IMR-90 (cell line): Measurements from ENCODE around the gene NT5M. TPM values are rescaled to one million over a fixed set of nuclear protein-coding genes. Genes with fewer than 3 reads are reported as not detected.

Experiments
- ATAC-seq: fragments of 200-7000 bp; cut with Tn5 transposase; 2 replicates; pipeline ENCODE4 v1.9.1; 2020; ENCODE audit warnings: low read depth, mild to moderate bottlenecking, moderate library complexity
- BruUV-seq: library from RNA; stranded (reverse); fragments of 400-500 nt; replicated peaks from 2 replicates; lab custom pipeline; 2021; lab: Mats Ljungman, UMichigan
- CTCF ChIA-PET: fragments of 300-600 bp; formaldehyde crosslinking; extraction: SDS; loops from one replicate; lab custom pipeline; 2021; ENCODE audit warnings: antibody characterized with exemption; lab: Yijun Ruan, JAX
- POLR2A ChIA-PET: fragments of 300-600 bp; sonication (Branson Sonifier 250); formaldehyde crosslinking; loops from one replicate; lab custom pipeline; 2022; ENCODE audit warnings: antibody characterized with exemption; ENCODE audit not compliant: unreplicated experiment; lab: Charles Lee
- DNase-seq: peaks from one replicate; pipeline ENCODE4 v3.0.0; 2013
- H2AFZ ChIP-seq: replicated peaks from 2 replicates; pipeline ENCODE3; 2013; ENCODE audit warnings: low read length, mild to moderate bottlenecking; ENCODE audit not compliant: poor library complexity
- H2AK5ac ChIP-seq: 2 replicates; pipeline ENCODE4 v1.6.1; 2013; ENCODE audit warnings: low read depth, low read length, inconsistent platforms
- H2AK9ac ChIP-seq: replicated peaks from 2 replicates; pipeline ENCODE3; 2013; ENCODE audit warnings: mild to moderate bottlenecking, low read depth, low read length, moderate library complexity; ENCODE audit not compliant: poor library complexity
- H2BK120ac ChIP-seq: 2 replicates; pipeline ENCODE4 v1.6.1; 2013; ENCODE audit warnings: low read depth, low read length, inconsistent platforms
- H2BK15ac ChIP-seq: 3 replicates; pipeline ENCODE4 v1.6.1; 2013; ENCODE audit warnings: low read depth, low read length, inconsistent platforms
- H2BK20ac ChIP-seq: 2 replicates; pipeline ENCODE4 v1.6.1; 2013; ENCODE audit warnings: low read depth, mild to moderate bottlenecking, inconsistent platforms, low read length, moderate library complexity
- H2BK5ac ChIP-seq: 2 replicates; pipeline ENCODE4 v1.6.1; 2013; ENCODE audit warnings: mild to moderate bottlenecking, low read depth, low read length, inconsistent platforms; ENCODE audit not compliant: poor library complexity, severe bottlenecking
- H3K14ac ChIP-seq: replicated peaks from 2 replicates; pipeline ENCODE4 v1.6.1; 2013; ENCODE audit warnings: low read depth, low read length, inconsistent platforms
- H3K18ac ChIP-seq: 2 replicates; pipeline ENCODE4 v1.6.1; 2013; ENCODE audit warnings: low read depth, low read length, control low read depth
- H3K23ac ChIP-seq: 2 replicates; pipeline ENCODE4 v1.6.1; 2013; ENCODE audit warnings: low read depth, low read length, inconsistent platforms
- H3K27ac ChIP-seq: 2 replicates; pipeline ENCODE4 v1.5.1; 2013; ENCODE audit warnings: mild to moderate bottlenecking, control low read depth, low read length; ENCODE audit not compliant: insufficient read depth
- H3K27me3 ChIP-seq: 2 replicates; pipeline ENCODE4 v1.6.1; 2013; ENCODE audit warnings: low read length; ENCODE audit not compliant: control insufficient read depth, insufficient read depth
- H3K36me3 ChIP-seq: 2 replicates; pipeline ENCODE4 v1.6.1; 2013; ENCODE audit warnings: low read length, mixed read lengths; ENCODE audit not compliant: control insufficient read depth, insufficient read depth
- H3K4ac ChIP-seq: 2 replicates; pipeline ENCODE4 v1.6.1; 2013; ENCODE audit warnings: low read depth, low read length, inconsistent platforms
- H3K4me1 ChIP-seq: 2 replicates; pipeline ENCODE4 v1.6.1; 2013; ENCODE audit warnings: low read length, mixed read lengths; ENCODE audit not compliant: control insufficient read depth, insufficient read depth
- H3K4me2 ChIP-seq: 2 replicates; pipeline ENCODE4 v1.6.1; 2013; ENCODE audit warnings: low read depth, mild to moderate bottlenecking, control low read depth, low read length, moderate library complexity
- H3K4me3 ChIP-seq: 2 replicates; pipeline ENCODE4 v1.5.1; 2013; ENCODE audit warnings: low read depth, mild to moderate bottlenecking, control low read depth, low read length, moderate library complexity; ENCODE audit not compliant: insufficient read depth
- H3K56ac ChIP-seq: 2 replicates; pipeline ENCODE4 v1.6.1; 2013; ENCODE audit warnings: low read length, inconsistent platforms; ENCODE audit not compliant: insufficient read depth; ENCODE audit errors: extremely low read depth
- H3K79me1 ChIP-seq, 2 experiments: 2 replicates each; pipeline ENCODE4 v1.6.1; 2013; ENCODE audit warnings: low read length in 2 of 2, inconsistent platforms in 1 of 2, low read depth in 1 of 2
- H3K9ac ChIP-seq: 2 replicates; pipeline ENCODE4 v1.6.1; 2013; ENCODE audit warnings: low read depth, low read length, control low read depth
- H3K9me1 ChIP-seq: 2 replicates; pipeline ENCODE4 v1.6.1; 2013; ENCODE audit warnings: low read length, inconsistent platforms; ENCODE audit not compliant: insufficient read depth
- H3K9me3 ChIP-seq: 2 replicates; pipeline ENCODE4 v1.6.1; 2013; ENCODE audit warnings: low read length; ENCODE audit not compliant: control insufficient read depth, insufficient read depth
- H4K20me1 ChIP-seq: 2 replicates; pipeline ENCODE4 v1.6.1; 2013; ENCODE audit warnings: low read length, inconsistent platforms; ENCODE audit not compliant: insufficient read depth
- H4K5ac ChIP-seq: 2 replicates; pipeline ENCODE4 v1.6.1; 2013; ENCODE audit warnings: mild to moderate bottlenecking, low read depth, low read length, control low read depth
- H4K8ac ChIP-seq, 2 experiments: 2 replicates each; pipeline ENCODE4 v1.6.1; 2013; ENCODE audit warnings: low read depth in 2 of 2, low read length in 2 of 2, control low read depth in 1 of 2, inconsistent platforms in 1 of 2
- H4K91ac ChIP-seq: 2 replicates; pipeline ENCODE4 v1.6.1; 2013; ENCODE audit warnings: low read depth, low read length, inconsistent platforms; ENCODE audit not compliant: insufficient read depth
- MAFK ChIP-seq: IDR thresholded peaks from 2 replicates; pipeline ENCODE4 v1.6.1; 2012; ENCODE audit warnings: low read depth, low read length, improper control_type of control experiment
- POLR2A ChIP-seq: IDR thresholded peaks from 2 replicates; pipeline ENCODE4 v1.6.1; 2012; ENCODE audit warnings: mild to moderate bottlenecking, low read depth, low read length
- WGBS, 2 experiments: methylation state at CpG; one replicate each; pipeline versions ENCODE4 v1.1.5 to v1.1.7; 2013; ENCODE audit warnings: missing lambda C conversion rate in 2 of 2; ENCODE audit not compliant: insufficient read length in 1 of 2; ENCODE audit errors: extremely low coverage in 2 of 2; 5-methylcytosine and 5-hydroxymethylcytosine counted together
- dilution Hi-C: fragments of 300-500 bp; cut with HindIII; formaldehyde crosslinking; loops from one replicate; pipeline ENCODE4 v1.14.3; 2018; ENCODE audit warnings: low sequenced_read_pairs; ENCODE audit not compliant: unreplicated experiment
- in situ Hi-C: fragments of 300-500 bp; cut with MboI; formaldehyde crosslinking; loops from 3 replicates; pipeline ENCODE4 v1.14.3; 2019; ENCODE audit warnings: low sequenced_read_pairs, inconsistent platforms, mixed read lengths
- intact Hi-C: fragments of 100-400 bp; cut with micrococcal nuclease; formaldehyde crosslinking; loops from 2 replicates; pipeline ENCODE4 v1.10.0; 2022
- polyA plus RNA-seq, 3 experiments: library from polyadenylated mRNA; depleted of rRNA; stranded (reverse); fragments of >200 nt; gene quantifications; 2 replicates each; pipeline ENCODE4 v1.2.3, GENCODE V29; 2012; ENCODE audit warnings: low replicate concordance in 1 of 3
- total RNA-seq: library from RNA; depleted of rRNA; stranded (reverse); fragments of >200 nt; gene quantifications from 2 replicates; pipeline ENCODE4 v1.2.3, GENCODE V29; 2012

Gene NT5M
- total and polyA plus RNA-seq, 2 of the 4 experiments (the other 2 are of a cell fraction), result 0.18 to 0.32 TPM

DNA sequence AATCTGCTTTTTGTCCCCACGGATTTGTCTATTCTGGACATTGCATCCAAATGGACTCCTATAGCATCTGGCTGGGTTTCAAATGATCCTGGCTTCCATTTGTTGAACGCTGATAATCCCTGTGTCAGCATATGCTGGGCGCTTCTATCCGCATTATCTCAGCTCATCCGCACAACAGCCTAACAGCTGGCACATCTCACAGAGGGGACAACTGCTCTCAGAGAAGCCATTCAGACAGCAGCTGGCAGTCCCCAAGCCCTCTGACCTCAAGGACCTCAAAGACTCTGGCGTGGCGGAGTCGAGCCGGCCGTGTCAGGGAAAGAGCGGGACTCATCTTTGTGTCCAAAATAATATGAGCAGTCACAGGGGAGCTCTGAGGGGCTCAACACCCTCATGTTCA, 82.3 kb downstream of the NT5M start:
- Histone ChIP-seq H2AK9ac (no peak overlapping the region), H3K9ac (no peak overlapping the region), H4K8ac (no peak overlapping the region), H2BK5ac (no peak overlapping the region), H3K14ac (no peak overlapping the region), H3K4me2 (no peak overlapping the region), H3K79me1 (no peaks in the 10 kb centered on the region), H3K36me3 (no peaks in the 10 kb centered on the region), H4K91ac (no peak overlapping the region), H3K9me3 (no peaks in the 10 kb centered on the region), H3K9me1 (no peaks in the 10 kb centered on the region), H3K27me3 (peaks cover 45% of the 10 kb centered on the region), H3K4ac (no peak overlapping the region), H3K4me1 (no peaks in the 10 kb centered on the region), H4K20me1 (no peaks in the 10 kb centered on the region), H3K18ac (no peak overlapping the region), H3K56ac (no peak overlapping the region), H3K4me3 (no peak overlapping the region), H2BK15ac (no peak overlapping the region), H2BK120ac (no peak overlapping the region), H2BK20ac (no peak overlapping the region), H3K23ac (no peak overlapping the region), H2AFZ (no peak overlapping the region), H4K5ac (no peak overlapping the region), H2AK5ac (no peak overlapping the region), H3K27ac (no peak overlapping the region)
- DNase-seq (no peak), ATAC-seq (no peak)
- ChIA-PET POLR2A (no interaction called here), CTCF (interaction anchor here (0.6 kb wide), 1 partner anchor 63 kb away, joined by 3 read pairs; no protein-coding TSS in a partner anchor)
- TF ChIP-seq POLR2A, result no peak
- peak; percentile 39 for TF ChIP-seq MAFK
- in situ Hi-C loops, result no loop called here
- no TSS peak for BruUV-seq
- intact Hi-C loops, result no loop called here
- dilution Hi-C loops, result no loop called here
- WGBS, 2 experiments, result 41% methylated on average over 8 of the region's 11 CpGs; no CpG with 5 or more reads in 1 of the 2 experiments
